H1 (cell line): Measurements from ENCODE around the gene PRDM4. TPM values are rescaled to one million over a fixed set of nuclear protein-coding genes. Genes with fewer than 3 reads are reported as not detected.
A peak's percentile ranks its signal among the peaks of the same experiment; 100 is the strongest.

Source experiments
- CTCF ChIA-PET: fragments of 300-600 bp; sonication (Branson Sonifier 250); formaldehyde crosslinking; loops from one replicate; lab custom pipeline; 2021; ENCODE audit not compliant: partially characterized antibody; lab: Charles Lee
- POLR2A ChIA-PET: fragments of 300-600 bp; sonication (Branson Sonifier 250); formaldehyde crosslinking; loops from one replicate; lab custom pipeline; 2021; ENCODE audit warnings: inconsistent platforms; ENCODE audit not compliant: partially characterized antibody; lab: Charles Lee
- DNase-seq, 2 experiments: peaks; one replicate each; pipeline versions ENCODE4 v3.0.0 to v3.0.0-alpha.2; 2010 to 2022; ENCODE audit warnings: low spot score in 2 of 2, low read depth in 1 of 2, mixed read lengths in 1 of 2
- FAIRE-seq: peaks from 2 replicates; lab custom pipeline; 2011; peaks lifted over from hg19 to GRCh38; lab: Jason Lieb, UNC
- H2AFZ ChIP-seq: 2 replicates; pipeline ENCODE4 v1.8.1; 2012; ENCODE audit warnings: low read length, inconsistent platforms
- H2AK5ac ChIP-seq: 2 replicates; pipeline ENCODE4 v1.6.1; 2013; ENCODE audit warnings: low read depth, low read length
- H2BK120ac ChIP-seq: replicated peaks from 2 replicates; pipeline ENCODE3; 2013; ENCODE audit warnings: low read depth, low read length, inconsistent platforms
- H2BK12ac ChIP-seq: 2 replicates; pipeline ENCODE4 v1.6.1; 2013; ENCODE audit warnings: low read depth, low read length
- H2BK15ac ChIP-seq: 2 replicates; pipeline ENCODE4 v1.6.1; 2013; ENCODE audit warnings: low read length
- H2BK20ac ChIP-seq: 2 replicates; pipeline ENCODE4 v1.6.1; 2013; ENCODE audit warnings: low read length
- H2BK5ac ChIP-seq: 2 replicates; pipeline ENCODE4 v1.6.1; 2013; ENCODE audit warnings: low read depth, low read length
- H3K14ac ChIP-seq: 2 replicates; pipeline ENCODE4 v1.6.1; 2013; ENCODE audit warnings: inconsistent platforms; ENCODE audit not compliant: insufficient read length
- H3K18ac ChIP-seq: 2 replicates; pipeline ENCODE4 v1.6.1; 2013; ENCODE audit warnings: low read length; ENCODE audit errors: extremely low read depth
- H3K23ac ChIP-seq: 2 replicates; pipeline ENCODE4 v1.6.1; 2013; ENCODE audit warnings: inconsistent platforms; ENCODE audit not compliant: insufficient read length
- H3K23me2 ChIP-seq: 2 replicates; pipeline ENCODE4 v1.6.1; 2013; ENCODE audit warnings: low read depth, low read length
- H3K27ac ChIP-seq: 2 replicates; pipeline ENCODE4 v1.6.1; 2011; ENCODE audit warnings: low read depth, low read length, inconsistent platforms
- H3K27me3 ChIP-seq, 4 experiments: replicated peaks in 1 of 4; 1 replicate in 1 of 4; 2 replicates in 3 of 4; pipeline versions ENCODE4 v1.6.1 to v1.8.1; 2011 to 2013; ENCODE audit warnings: low read length in 3 of 4, mild to moderate bottlenecking in 3 of 4, inconsistent platforms in 2 of 4, mixed read lengths in 2 of 4, moderate library complexity in 1 of 4; ENCODE audit not compliant: control insufficient read depth in 3 of 4, insufficient read depth in 3 of 4; ENCODE audit errors: extremely low read depth in 1 of 4
- H3K36me3 ChIP-seq, 4 experiments: 2 replicates each; pipeline versions ENCODE4 v1.6.1 to v1.8.1; 2011 to 2013; ENCODE audit warnings: mild to moderate bottlenecking in 4 of 4, low read length in 3 of 4, moderate library complexity in 2 of 4, control low read depth in 1 of 4, inconsistent platforms in 1 of 4; ENCODE audit not compliant: insufficient read depth in 4 of 4, control insufficient read depth in 2 of 4
- H3K4ac ChIP-seq: replicated peaks from 2 replicates; pipeline ENCODE3; 2013; ENCODE audit warnings: low read length, low read depth, mixed read lengths, inconsistent platforms; ENCODE audit not compliant: insufficient read length
- H3K4me1 ChIP-seq, 4 experiments: replicated peaks in 1 of 4; 1 replicate in 1 of 4; 2 replicates in 3 of 4; pipeline versions ENCODE4 v1.6.1 to v1.8.1; 2011 to 2013; ENCODE audit warnings: low read length in 3 of 4, inconsistent platforms in 2 of 4, mixed read lengths in 1 of 4; ENCODE audit not compliant: insufficient read depth in 4 of 4, control insufficient read depth in 3 of 4
- H3K4me2 ChIP-seq, 2 experiments: 2 replicates each; pipeline versions ENCODE4 v1.6.1 to v1.8.1; 2011 to 2013; ENCODE audit warnings: low read depth in 2 of 2, low read length in 2 of 2, control low read depth in 1 of 2, inconsistent platforms in 1 of 2, mild to moderate bottlenecking in 1 of 2; ENCODE audit not compliant: insufficient read depth in 1 of 2
- H3K4me3 ChIP-seq, 4 experiments: fragments of 200-600, 300-600 bp in 1 of 4; sonication (generic), shearing (Covaris generic), sonication (Bioruptor Twin) in 1 of 4; 2 replicates each; pipeline versions ENCODE4 v1.5.1 to v1.8.1; 2011 to 2016; ENCODE audit warnings: low read length in 4 of 4, low read depth in 3 of 4, control low read depth in 2 of 4, inconsistent platforms in 2 of 4, mild to moderate bottlenecking in 2 of 4, mixed read lengths in 1 of 4, moderate library complexity in 1 of 4; ENCODE audit not compliant: insufficient read depth in 2 of 4; ENCODE audit errors: extremely low read depth in 1 of 4
- H3K56ac ChIP-seq: replicated peaks from 2 replicates; pipeline ENCODE3; 2013; ENCODE audit warnings: low read depth, mild to moderate bottlenecking, mixed read lengths, low read length, inconsistent platforms; ENCODE audit not compliant: insufficient read length
- H3K79me1 ChIP-seq: 2 replicates; pipeline ENCODE4 v1.6.1; 2013; ENCODE audit warnings: low read depth, low read length, control low read depth
- H3K79me2 ChIP-seq, 2 experiments: 2 replicates each; pipeline versions ENCODE4 v1.6.1 to v1.8.1; 2012 to 2013; ENCODE audit warnings: low read length in 2 of 2, mild to moderate bottlenecking in 2 of 2, inconsistent platforms in 1 of 2; ENCODE audit not compliant: insufficient read depth in 2 of 2, control insufficient read depth in 1 of 2
- H3K9ac ChIP-seq, 4 experiments: replicated peaks in 1 of 4; 1 replicate in 1 of 4; 2 replicates in 3 of 4; pipeline versions ENCODE4 v1.6.1 to v1.8.1; 2011 to 2013; ENCODE audit warnings: low read depth in 3 of 4, low read length in 3 of 4, control low read depth in 2 of 4, mild to moderate bottlenecking in 2 of 4, moderate library complexity in 2 of 4, inconsistent platforms in 1 of 4; ENCODE audit errors: extremely low read depth in 1 of 4
- H3K9me3 ChIP-seq, 2 experiments: 2 replicates each; pipeline versions ENCODE4 v1.6.1 to v1.8.1; 2012 to 2013; ENCODE audit warnings: mild to moderate bottlenecking in 2 of 2, moderate library complexity in 2 of 2, control low read depth in 1 of 2, inconsistent platforms in 1 of 2, low read depth in 1 of 2, low read length in 1 of 2, mixed read lengths in 1 of 2; ENCODE audit not compliant: insufficient read depth in 2 of 2
- H4K20me1 ChIP-seq, 2 experiments: replicated peaks in 1 of 2; 2 replicates each; pipeline versions ENCODE3 to v1.8.1; 2011 to 2013; ENCODE audit warnings: inconsistent platforms in 2 of 2, low read length in 2 of 2, mild to moderate bottlenecking in 1 of 2; ENCODE audit not compliant: insufficient read depth in 2 of 2, control insufficient read depth in 1 of 2
- H4K5ac ChIP-seq: 2 replicates; pipeline ENCODE4 v1.6.1; 2013; ENCODE audit warnings: low read length, low read depth, mixed read lengths, inconsistent platforms; ENCODE audit not compliant: insufficient read length
- H4K8ac ChIP-seq: 2 replicates; pipeline ENCODE4 v1.8.0; 2013; ENCODE audit warnings: mild to moderate bottlenecking, moderate library complexity, low read length, inconsistent platforms; ENCODE audit not compliant: insufficient read depth; ENCODE audit errors: extremely low read depth
- H4K91ac ChIP-seq: replicated peaks from 2 replicates; pipeline ENCODE3; 2013; ENCODE audit warnings: low read length, mixed read lengths, inconsistent platforms; ENCODE audit not compliant: insufficient read length
- CBX8 ChIP-seq: fragments of 300-800, 300-1000 bp; sonication (generic); IDR thresholded peaks from 2 replicates; pipeline ENCODE4 v1.7.1; 2016; ENCODE audit warnings: low read depth, low read length, borderline replicate concordance
- EP300 ChIP-seq, 2 experiments: IDR thresholded peaks; 1 replicate in 1 of 2; 2 replicates in 1 of 2; pipeline ENCODE4 v1.6.1; 2011 to 2012; ENCODE audit warnings: low read depth in 2 of 2, low read length in 2 of 2, mild to moderate bottlenecking in 2 of 2, borderline replicate concordance in 1 of 2, inconsistent platforms in 1 of 2, moderate library complexity in 1 of 2
- RFX5 ChIP-seq: IDR thresholded peaks from 2 replicates; pipeline ENCODE4 v1.6.1; 2011; ENCODE audit warnings: low read depth, low read length, improper control_type of control experiment, borderline replicate concordance
- WGBS, 2 experiments: shearing (Covaris generic) in 1 of 2; methylation state at CpG; one replicate each; pipeline versions ENCODE4 v1.1.6 to v1.1.7; 2013 to 2015; ENCODE audit warnings: low lambda C conversion rate in 2 of 2, mixed read lengths in 2 of 2, inconsistent platforms in 1 of 2, low coverage in 1 of 2, missing lambda C conversion rate in 1 of 2; ENCODE audit not compliant: insufficient replicate concordance in 2 of 2, insufficient coverage in 1 of 2, insufficient read length in 1 of 2; ENCODE audit errors: extremely low coverage in 1 of 2, missing lambda C conversion rate in 1 of 2; 5-methylcytosine and 5-hydroxymethylcytosine counted together
- polyA plus RNA-seq, 7 experiments: library from polyadenylated mRNA; depleted of rRNA in 3 of 7; stranded (reverse) in 5 of 7; unstranded in 2 of 7; fragments of >200 nt in 5 of 7; fragments of 200-250 nt in 2 of 7; gene quantifications; 1 replicate in 5 of 7; 2 replicates in 1 of 7; 4 replicates in 1 of 7; pipeline versions ENCODE4 v1.2.1 to v1.2.3, GENCODE V29; 2011 to 2013; ENCODE audit warnings: missing spikeins in 2 of 7, mixed read lengths in 2 of 7
- total RNA-seq: library from RNA; stranded (reverse); fragmentation: NEBNext Ultra II Directional; extraction: Animal tissue kit (Norgen Biotek cat#: 25700); gene quantifications from 2 replicates; pipeline ENCODE4 v1.2.1, GENCODE V29; 2021
- TF ChIP-seq, protein P1 (sequence below): IDR thresholded peaks from 2 replicates; pipeline ENCODE4 v1.6.1; 2012; ENCODE audit warnings: inconsistent platforms

Gene PRDM4
- total and polyA plus RNA-seq, 2 of the 8 experiments (the other 6 are each of a cell fraction or from before 2014, with no cell fraction given), result 10.1 to 17.5 TPM

DNA sequence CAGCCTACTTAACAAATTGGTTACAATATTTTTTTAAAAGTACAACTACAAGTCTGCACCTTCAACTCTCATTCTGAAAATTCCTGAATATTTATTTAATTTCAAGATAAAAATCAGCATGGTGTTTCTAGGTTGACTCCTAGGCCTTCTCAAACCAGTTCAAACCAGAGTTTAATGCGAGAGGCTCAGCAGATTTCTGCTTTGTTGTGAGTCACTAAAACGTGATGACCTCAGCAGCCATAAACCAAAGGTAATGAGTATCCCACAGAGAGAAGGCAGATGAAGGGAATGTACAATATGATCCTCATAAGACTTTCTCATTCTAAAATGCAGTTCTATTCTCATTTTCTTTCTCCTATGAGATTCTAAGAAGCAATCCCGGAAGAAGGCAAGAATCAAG, 1.5 kb downstream of the PRDM4 start:
- Histone ChIP-seq H3K27me3 (no peaks in the 10 kb centered on the region), H3K79me1 (no peaks in the 10 kb centered on the region), H3K4ac (no peak overlapping the region), H3K23me2 (peaks cover 12% of the 10 kb centered on the region), H3K23ac (no peak overlapping the region), H2BK15ac (no peak overlapping the region), H3K27ac (no peak overlapping the region), H3K4me1 (peaks cover 0 to 8% (median under 1%) of the 10 kb centered on the region in 4 experiments; a peak in 3 of 7 replicates), H3K79me2 (peaks cover 6 to 30% of the 10 kb centered on the region in 2 experiments; a peak in 3 of 4 replicates), H2BK5ac (no peak overlapping the region), H3K56ac (no peak overlapping the region), H4K91ac (no peak overlapping the region), H4K20me1 (peaks cover 0 to 2% of the 10 kb centered on the region in 2 experiments), H3K4me2 (peak overlapping the region; percentile 99; a peak in 3 of 4 replicates), H2BK120ac (no peak overlapping the region), H2BK20ac (no peak overlapping the region), H2AFZ (no peak overlapping the region), H3K9ac (peak overlapping the region in 2 of 4 experiments; percentile 16 to 87; a peak in 2 of 7 replicates), H2AK5ac (no peak overlapping the region), H2BK12ac (no peak overlapping the region), H3K14ac (no peak overlapping the region), H3K9me3 (no peaks in the 10 kb centered on the region), H3K36me3 (peaks cover 3 to 26% (median 17%) of the 10 kb centered on the region in 4 experiments; a peak in 7 of 8 replicates), H4K5ac (no peak overlapping the region), H3K18ac (no peak overlapping the region), H3K4me3 (peak overlapping the region in 3 of 4 experiments; percentile 77 to 84 (median 80); a peak in 3 of 8 replicates), H4K8ac (no peak overlapping the region)
- FAIRE-seq (no peak), DNase-seq (no peak)
- ChIA-PET POLR2A (interaction anchor here (1.6 kb wide), 1 partner anchor 10 kb away, joined by 7 read pairs; no protein-coding TSS in a partner anchor), CTCF (interaction anchor here (0.5 to 2.1 kb wide), 8 partner anchors 9 to 1358 kb away, joined by 3 to 6 read pairs (median 4); no protein-coding TSS in a partner anchor)
- TF ChIP-seq EP300 (IDR thresholded peaks at IDR 0.05; ENCODE audit: borderline replicate concordance in 1 of 2, low read depth in 2 of 2, low read length in 2 of 2) (no peak), CBX8 (no peak), RFX5 (no peak)
- TF ChIP-seq, protein P1, sequence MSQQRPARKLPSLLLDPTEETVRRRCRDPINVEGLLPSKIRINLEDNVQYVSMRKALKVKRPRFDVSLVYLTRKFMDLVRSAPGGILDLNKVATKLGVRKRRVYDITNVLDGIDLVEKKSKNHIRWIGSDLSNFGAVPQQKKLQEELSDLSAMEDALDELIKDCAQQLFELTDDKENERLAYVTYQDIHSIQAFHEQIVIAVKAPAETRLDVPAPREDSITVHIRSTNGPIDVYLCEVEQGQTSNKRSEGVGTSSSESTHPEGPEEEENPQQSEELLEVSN, result no peak
- WGBS, 2 experiments, result 75% methylated on average over 3 of the region's 3 CpGs; no CpG with 5 or more reads in 1 of the 2 experiments
